A549 (cell line): ENCODE data around the gene RHCG. TPM values are rescaled to one million over a fixed set of nuclear protein-coding genes. Genes with fewer than 3 reads are reported as not detected.

Experiments used
- ATAC-seq, 2 experiments: fragments of 200-7000 bp in 1 of 2; fragments of >200 bp in 1 of 2; cut with Nextera tagmentation in 1 of 2; cut with Tn5 transposase in 1 of 2; 3 replicates each; pipeline versions ENCODE4 v1.8.0 to v1.9.1; 2018 to 2020; ENCODE audit warnings: mild to moderate bottlenecking in 1 of 2, moderate library complexity in 1 of 2
- CTCF ChIA-PET: fragments of 300-600 bp; sonication (Branson Sonifier 250); formaldehyde crosslinking; extraction: SDS; loops from one replicate; lab custom pipeline; 2021; ENCODE audit warnings: antibody characterized with exemption, inconsistent platforms; lab: Yijun Ruan, JAX
- POLR2A ChIA-PET: fragments of 350-600 bp; formaldehyde crosslinking; extraction: SDS; loops from one replicate; lab custom pipeline; 2021; ENCODE audit warnings: antibody characterized with exemption, inconsistent platforms; lab: Yijun Ruan, JAX
- DNase-seq, 2 experiments: peaks; one replicate each; pipeline versions ENCODE4 v3.0.0 to v3.0.0-alpha.2; 2011 to 2016; ENCODE audit warnings: low read depth in 1 of 2, low spot score in 1 of 2
- FAIRE-seq: peaks from 2 replicates; lab custom pipeline; 2011; peaks lifted over from hg19 to GRCh38; lab: Jason Lieb, UNC
- H3K27ac ChIP-seq, 2 experiments: fragments of >200 bp; sonication (Bioruptor Twin); formaldehyde crosslinking; 3 replicates each; pipeline ENCODE4 v1.5.1; 2016 to 2017
- H3K4me1 ChIP-seq: fragments of >200 bp; sonication (Bioruptor Twin); formaldehyde crosslinking; 3 replicates; pipeline ENCODE4 v1.6.1; 2016
- H3K4me2 ChIP-seq: fragments of >200 bp; sonication (Bioruptor Twin); formaldehyde crosslinking; 3 replicates; pipeline ENCODE4 v1.6.1; 2016
- H3K4me3 ChIP-seq: fragments of >200 bp; sonication (Bioruptor Twin); formaldehyde crosslinking; 3 replicates; pipeline ENCODE4 v1.5.1; 2016
- H3K9me3 ChIP-seq: fragments of >200 bp; sonication (Bioruptor Twin); formaldehyde crosslinking; 3 replicates; pipeline ENCODE4 v1.6.1; 2016
- ATOH8 ChIP-seq: fragments of 250-450 bp; sonication (Bioruptor Pico); IDR thresholded peaks from 2 replicates; pipeline ENCODE4 v1.5.0; 2020; ENCODE audit warnings: low read depth, mild to moderate bottlenecking, moderate library complexity
- BCL3 ChIP-seq: fragments of >200 bp; sonication (Bioruptor Twin); formaldehyde crosslinking; IDR thresholded peaks from 3 replicates; pipeline ENCODE4 v1.6.1; 2016
- BHLHE40 ChIP-seq: IDR thresholded peaks from 2 replicates; pipeline ENCODE4 v1.6.1; 2012; ENCODE audit warnings: low read depth, low read length, inconsistent platforms
- CBX2 ChIP-seq: fragments of 200-600 bp; sonication (generic); IDR thresholded peaks from 2 replicates; pipeline ENCODE4 v1.6.1; 2016; ENCODE audit warnings: low read depth, mild to moderate bottlenecking, borderline replicate concordance
- CEBPB ChIP-seq, 2 experiments: fragments of >200 bp in 1 of 2; sonication (Bioruptor Twin) in 1 of 2; formaldehyde crosslinking in 1 of 2; IDR thresholded peaks; 2 replicates each; pipeline ENCODE4 v1.6.1; 2012 to 2016
- CHD2 ChIP-seq: fragments of 150-350 bp; IDR thresholded peaks from 2 replicates; pipeline ENCODE4 v1.6.1; 2014; ENCODE audit warnings: low read length; ENCODE audit not compliant: partially characterized antibody
- CHD4 ChIP-seq: fragments of 200-600 bp; sonication (generic); IDR thresholded peaks from 2 replicates; pipeline ENCODE4 v1.6.1; 2016; ENCODE audit warnings: antibody characterized with exemption, mild to moderate bottlenecking, borderline replicate concordance
- E2F6 ChIP-seq: IDR thresholded peaks from 2 replicates; pipeline ENCODE4 v1.6.1; 2012; ENCODE audit warnings: low read depth, borderline replicate concordance
- ESRRA ChIP-seq: fragments of 150-350 bp; IDR thresholded peaks from 2 replicates; pipeline ENCODE4 v1.6.1; 2014; ENCODE audit warnings: mild to moderate bottlenecking, low read length, borderline replicate concordance
- FOSB ChIP-seq: fragments of 250-450 bp; sonication (Bioruptor Pico); IDR thresholded peaks from 2 replicates; pipeline ENCODE4 v1.5.0; 2020; ENCODE audit warnings: mild to moderate bottlenecking, moderate library complexity
- HDAC2 ChIP-seq: fragments of 200-600 bp; sonication (generic); IDR thresholded peaks from 2 replicates; pipeline ENCODE4 v1.6.1; 2016
- HMGXB4 ChIP-seq: fragments of 250-450 bp; sonication (Bioruptor Pico); IDR thresholded peaks from 2 replicates; pipeline ENCODE4 v1.5.0; 2021; ENCODE audit warnings: mild to moderate bottlenecking, moderate library complexity, borderline replicate concordance
- JUN ChIP-seq, 2 experiments: fragments of >200 bp; sonication (Bioruptor Twin); formaldehyde crosslinking; IDR thresholded peaks; 2 replicates in 1 of 2; 3 replicates in 1 of 2; pipeline ENCODE4 v1.6.1; 2016 to 2017
- KDM1A ChIP-seq: fragments of 200-600 bp; sonication (generic); IDR thresholded peaks from 2 replicates; pipeline ENCODE4 v1.6.1; 2016; ENCODE audit warnings: low read depth, mild to moderate bottlenecking
- MAX ChIP-seq: IDR thresholded peaks from 2 replicates; pipeline ENCODE4 v1.6.1; 2012
- MYC ChIP-seq: IDR thresholded peaks from 2 replicates; pipeline ENCODE4 v1.6.1; 2012; ENCODE audit warnings: mild to moderate bottlenecking, inconsistent platforms, low read length, improper control_type of control experiment, borderline replicate concordance
- PBX3 ChIP-seq: IDR thresholded peaks from 2 replicates; pipeline ENCODE4 v1.6.1; 2012
- RARB ChIP-seq: fragments of 250-450 bp; sonication (Bioruptor Pico); IDR thresholded peaks from 2 replicates; pipeline ENCODE4 v1.8.0; 2021; ENCODE audit warnings: mild to moderate bottlenecking, moderate library complexity
- REST ChIP-seq: fragments of 200-600 bp; sonication (generic); IDR thresholded peaks from 2 replicates; pipeline ENCODE4 v1.6.1; 2016; ENCODE audit warnings: antibody characterized with exemption, mild to moderate bottlenecking, moderate library complexity
- TFCP2L1 ChIP-seq: fragments of 250-450 bp; sonication (Bioruptor Pico); IDR thresholded peaks from 2 replicates; pipeline ENCODE4 v1.5.0; 2021; ENCODE audit warnings: mild to moderate bottlenecking
- USF2 ChIP-seq: fragments of 450-650 bp; IDR thresholded peaks from 2 replicates; pipeline ENCODE4 v1.6.1; 2014; ENCODE audit warnings: antibody characterized with exemption
- ZSCAN20 ChIP-seq: fragments of 250-450 bp; sonication (Bioruptor Pico); IDR thresholded peaks from 2 replicates; pipeline ENCODE4 v1.8.0; 2022; ENCODE audit warnings: mild to moderate bottlenecking, moderate library complexity
- WGBS: methylation state at CpG from one replicate; pipeline ENCODE4 v1.1.6; 2017; ENCODE audit errors: missing lambda C conversion rate; 5-methylcytosine and 5-hydroxymethylcytosine counted together
- polyA plus RNA-seq, 4 experiments: library from polyadenylated mRNA; depleted of rRNA in 3 of 4; stranded (reverse); fragments of >200 nt; fragmentation: RNase III in 1 of 4; extraction: RNeasy Plus Mini Kit Qiagen cat#74134 plus additional on column Dnase treatment in 1 of 4; gene quantifications; 2 replicates in 3 of 4; 3 replicates in 1 of 4; pipeline ENCODE4 v1.2.3, GENCODE V29; 2011 to 2017

Gene RHCG
- polyA plus RNA-seq, 2 of the 4 experiments (the other 2 are of a cell fraction): 3.6 to 11.0 TPM

- TF ChIP-seq E2F6: no peak
- TF ChIP-seq MYC: no peak
- no peak for TF ChIP-seq TFCP2L1 (CRISPR knock-in tag)
- TF ChIP-seq ATOH8: no peak
- no peak for TF ChIP-seq PBX3
- no peak for TF ChIP-seq ZSCAN20
- no peak for TF ChIP-seq CHD4
- TF ChIP-seq, all 56 proteins: peak for 0
These were observed 14.2 kb downstream of the RHCG start (continued) for GRCh38 chr15:89482139-89482538.

GRCh38 chr15:89480505-89480904 lies 15.9 kb downstream of the RHCG start:
- Histone ChIP-seq H3K4me2 (no peak overlapping the region), H3K4me3 (no peak overlapping the region), H3K27ac (no peak overlapping the region), H3K9me3 (no peaks in the 10 kb centered on the region), H3K4me1 (peaks cover 7% of the 10 kb centered on the region; the same call in 1 of the 3 replicates)
- POLR2A ChIA-PET: no interaction called here
- TF ChIP-seq MAX (no peak), REST (no peak), ATOH8 (no peak), CBX2 (no peak), USF2 (no peak), ESRRA (no peak), BHLHE40 (no peak), CEBPB (IDR thresholded peaks at IDR 0.05) (no peak), KDM1A (no peak), HMGXB4 (CRISPR knock-in tag) (no peak), BCL3 (no peak), CHD2 (no peak), RARB (no peak), FOSB (CRISPR knock-in tag) (no peak), HDAC2 (no peak), JUN (IDR thresholded peaks at IDR 0.05) (no peak)
- no peak for DNase-seq
- ATAC-seq: no peak
- WGBS: 78% methylated on average over 3 of the region's 3 CpGs
- no peak for FAIRE-seq
- CTCF ChIA-PET: interaction anchor here (0.6 to 11.8 kb wide), 7 partner anchors 8 to 798 kb away, joined by 3 to 158 read pairs (median 30); partner anchors contain the start of gene RHCG
